Midbrain (tissue), 1 donor: ENCODE data around the gene LIN7C.

ENCODE experiments used
- DNase-seq: peaks from one replicate; lab custom pipeline; 2025; lab: John Stamatoyannopoulos, UW

The LIN7C gene

GRCh38 chr11:27447288-27448183 is 59.0 kb downstream of the LIN7C start:
- DNase-seq: no peak

- no peak for DNase-seq
Measured at GRCh38 chr11:27445625-27446024, 60.9 kb downstream of the LIN7C start.

GRCh38 chr11:27444801-27445215 is 61.8 kb downstream of the LIN7C start:
- DNase-seq: no peak
